ENCODE measurements around the gene WDR7.

- no peak for TF ChIP-seq CTCF (IDR thresholded peaks at IDR 0.05)
- TF ChIP-seq NPAS2 (CRISPR knock-in tag; IDR thresholded peaks at IDR 0.05; ENCODE audit: borderline replicate concordance): no peak
- no peak for TF ChIP-seq POLR2A (IDR thresholded peaks at IDR 0.05; ENCODE audit: low read length)
Observed at GRCh38 chr18:56987236-56987635, 336.1 kb downstream of the WDR7 start.

Data from A549 (cell line).